Fibroblast of skin of back (primary cell): ENCODE results near the gene APBB1.
"Not testable (repeated sequence)": the region's sequence is repeated elsewhere in the genome, so short reads cannot be mapped to it uniquely, and the experiment has no call there.

Experiments
- DNase-seq: peaks from one replicate; pipeline ENCODE4 v3.0.0-alpha.2; 2013

Gene APBB1

GRCh38 chr11:6417907-6418556 is 862 bp downstream of the APBB1 start:
- DNase-seq = peak; percentile 6

GRCh38 chr11:6415797-6416196 is 3.1 kb downstream of the APBB1 start:
- no peak for DNase-seq

GRCh38 chr11:6414874-6415328 is 4.0 kb downstream of the APBB1 start:
- no peak for DNase-seq

- no peak for DNase-seq
Observed at GRCh38 chr11:6413791-6414201, 5.1 kb downstream of the APBB1 start.

- no peak for DNase-seq
Observed at GRCh38 chr11:6411594-6412031, 7.3 kb downstream of the APBB1 start.

- DNase-seq = no peak
Observed at GRCh38 chr11:6410695-6411430, 8.0 kb downstream of the APBB1 start.

- DNase-seq = no peak
Observed at GRCh38 chr11:6406370-6406769, 12.5 kb downstream of the APBB1 start.

GRCh38 chr11:6405846-6406245 is 13.0 kb downstream of the APBB1 start:
- no peak for DNase-seq

- no peak for DNase-seq
Observed at GRCh38 chr11:6405052-6405667, 13.7 kb downstream of the APBB1 start.

- peak; percentile 75 for DNase-seq
Observed at GRCh38 chr11:6404342-6405051, 14.4 kb downstream of the APBB1 start.

- no peak for DNase-seq
Observed at GRCh38 chr11:6403539-6403938, 15.4 kb downstream of the APBB1 start.

GRCh38 chr11:6402561-6402981 is 16.3 kb downstream of the APBB1 start:
- peak; percentile 10 for DNase-seq

- DNase-seq = no peak
Observed at GRCh38 chr11:6402061-6402470, 16.8 kb downstream of the APBB1 start.

GRCh38 chr11:6401464-6401863 is 17.4 kb downstream of the APBB1 start:
- DNase-seq = no peak

GRCh38 chr11:6400431-6401345 is 18.2 kb downstream of the APBB1 start:
- DNase-seq = no peak

- peak; percentile 73 for DNase-seq
Observed at GRCh38 chr11:6397636-6398035, 21.3 kb downstream of the APBB1 start.

GRCh38 chr11:6397156-6397555 is 21.7 kb downstream of the APBB1 start:
- DNase-seq = peak; percentile 18

- DNase-seq = no peak
Observed at GRCh38 chr11:6395470-6396060, 23.3 kb downstream of the APBB1 start.

- DNase-seq = no peak
Observed at GRCh38 chr11:6393989-6394670, 24.8 kb downstream of the APBB1 start.

GRCh38 chr11:6392251-6392650 is 26.6 kb downstream of the APBB1 start:
- DNase-seq = not testable (repeated sequence)
